Suprapubic skin (tissue), 4 donors: ENCODE results near the gene MAMLD1.

Source experiments
- CTCF ChIP-seq, 2 donors: fragments of 200-600 bp in 1 of 2; fragments of 450-650 bp in 1 of 2; sonication (generic) in 1 of 2; IDR thresholded peaks; one replicate each; pipeline ENCODE4 v1.5.1; 2016 to 2019; ENCODE audit warnings: antibody characterized with exemption in 2 of 2, mild to moderate bottlenecking in 1 of 2, moderate library complexity in 1 of 2
- EP300 ChIP-seq: sonication (generic); formaldehyde crosslinking; IDR thresholded peaks from one replicate; pipeline ENCODE4 v1.6.1; 2017; ENCODE audit warnings: antibody characterized with exemption
- POLR2A ChIP-seq, 2 donors: fragments of 450-650 bp; IDR thresholded peaks; one replicate each; pipeline ENCODE4 v1.6.1; 2017; ENCODE audit warnings: antibody characterized with exemption in 2 of 2, mild to moderate bottlenecking in 2 of 2, moderate library complexity in 2 of 2
- POLR2AphosphoS5 ChIP-seq, 3 donors: sonication (generic); formaldehyde crosslinking; IDR thresholded peaks; one replicate each; pipeline ENCODE4 v1.6.1; 2017; ENCODE audit warnings: antibody characterized with exemption in 3 of 3

- TF ChIP-seq CTCF (IDR thresholded peaks at IDR 0.05) (no peak), POLR2A (IDR thresholded peaks at IDR 0.05) (no peak), EP300 (no peak), POLR2AphosphoS5 (IDR thresholded peaks at IDR 0.05) (no peak)
Observed at GRCh38 chrX:150531467-150531866, 168.3 kb downstream of the MAMLD1 start.
